Ascending aorta (tissue), 2 donors: ENCODE data around the gene LNPEP. TPM values are rescaled to one million over a fixed set of nuclear protein-coding genes. Genes with fewer than 3 reads are reported as not detected.

ENCODE experiments used
- DNase-seq, 2 donors: peaks; one replicate each; pipeline ENCODE4 v3.0.0-alpha.2; 2019; ENCODE audit warnings: low spot score in 2 of 2
- H3K27ac ChIP-seq, 2 donors: fragments of 200-600 bp; sonication (generic); one replicate each; pipeline ENCODE4 v1.5.1; 2016 to 2017; ENCODE audit warnings: mild to moderate bottlenecking in 1 of 2
- H3K27me3 ChIP-seq: fragments of 200-600 bp; sonication (generic); one replicate; pipeline ENCODE4 v1.5.1; 2017
- H3K36me3 ChIP-seq, 2 donors: fragments of 200-600 bp; sonication (generic); one replicate each; pipeline ENCODE4 v1.5.1; 2016
- H3K4me1 ChIP-seq, 2 donors: fragments of 200-600 bp; sonication (generic); one replicate each; pipeline ENCODE4 v1.5.1; 2016 to 2017; ENCODE audit warnings: mild to moderate bottlenecking in 1 of 2
- H3K4me3 ChIP-seq, 2 donors: fragments of 200-600 bp; sonication (generic); one replicate each; pipeline ENCODE4 v1.5.1; 2016 to 2017; ENCODE audit warnings: mild to moderate bottlenecking in 1 of 2
- H3K9me3 ChIP-seq, 2 donors: fragments of 200-600 bp; sonication (generic); one replicate each; pipeline ENCODE4 v1.5.1; 2016
- CTCF ChIP-seq, 3 experiments: fragments of 200-600 bp in 2 of 3; fragments of 450-650 bp in 1 of 3; sonication (generic) in 2 of 3; IDR thresholded peaks; one replicate each; pipeline ENCODE4 v1.5.1; 2016 to 2019; ENCODE audit warnings: antibody characterized with exemption in 3 of 3, mild to moderate bottlenecking in 1 of 3, moderate library complexity in 1 of 3
- intact Hi-C: fragments of 100-400 bp; cut with DNase I; formaldehyde crosslinking; loops from one replicate; pipeline ENCODE4 v1.15.1; 2023
- total RNA-seq: library from RNA; depleted of rRNA; stranded (reverse); fragments of >200 nt; gene quantifications from one replicate; pipeline ENCODE4 v1.1.0, GENCODE V29; 2016

LNPEP gene
- total RNA-seq, 1 donor from 2014 or later = 35.3 TPM

- TF ChIP-seq CTCF (IDR thresholded peaks at IDR 0.05) = no peak
These were observed 127.4 kb downstream of the LNPEP start for GRCh38 chr5:97063251-97063650.

DNA sequence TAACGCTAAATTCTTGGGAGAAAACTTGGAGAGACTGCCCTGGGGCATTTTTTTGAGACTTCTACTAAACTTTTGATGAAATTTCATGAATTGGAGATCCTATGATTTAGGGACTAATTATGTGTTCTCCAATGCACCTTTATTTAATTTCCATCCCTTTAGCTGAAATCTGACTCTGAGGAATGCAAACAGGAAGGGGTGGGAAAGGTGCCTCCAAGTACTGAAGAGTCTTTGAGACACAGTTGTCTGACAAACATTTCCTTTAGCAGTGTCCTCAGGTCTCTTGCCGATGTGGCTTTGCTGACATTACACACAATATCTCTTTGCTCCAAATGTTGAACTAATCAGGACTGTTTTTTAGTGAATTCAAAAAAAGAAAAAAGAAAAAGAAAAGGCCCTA, 129.6 kb downstream of the LNPEP start:
- intact Hi-C loops = no loop called here
- DNase-seq = no peak
- Histone ChIP-seq H3K4me1 (no peaks in the 10 kb centered on the region), H3K27me3 (no peaks in the 10 kb centered on the region), H3K4me3 (no peak overlapping the region), H3K36me3 (no peaks in the 10 kb centered on the region), H3K27ac (no peak overlapping the region), H3K9me3 (no peaks in the 10 kb centered on the region)
- TF ChIP-seq CTCF (IDR thresholded peaks at IDR 0.05) = no peak

More at GRCh38 chr5:97063251-97063650, 127.4 kb downstream of the LNPEP start:
- intact Hi-C loops = no loop called here
- H3K4me1 ChIP-seq = no peaks in the 10 kb centered on the region
- H3K36me3 ChIP-seq = no peaks in the 10 kb centered on the region
- no peak overlapping the region for H3K4me3 ChIP-seq
- no peak overlapping the region for H3K27ac ChIP-seq
- H3K9me3 ChIP-seq = no peaks in the 10 kb centered on the region
- no peak for DNase-seq
- H3K27me3 ChIP-seq = no peaks in the 10 kb centered on the region

DNA sequence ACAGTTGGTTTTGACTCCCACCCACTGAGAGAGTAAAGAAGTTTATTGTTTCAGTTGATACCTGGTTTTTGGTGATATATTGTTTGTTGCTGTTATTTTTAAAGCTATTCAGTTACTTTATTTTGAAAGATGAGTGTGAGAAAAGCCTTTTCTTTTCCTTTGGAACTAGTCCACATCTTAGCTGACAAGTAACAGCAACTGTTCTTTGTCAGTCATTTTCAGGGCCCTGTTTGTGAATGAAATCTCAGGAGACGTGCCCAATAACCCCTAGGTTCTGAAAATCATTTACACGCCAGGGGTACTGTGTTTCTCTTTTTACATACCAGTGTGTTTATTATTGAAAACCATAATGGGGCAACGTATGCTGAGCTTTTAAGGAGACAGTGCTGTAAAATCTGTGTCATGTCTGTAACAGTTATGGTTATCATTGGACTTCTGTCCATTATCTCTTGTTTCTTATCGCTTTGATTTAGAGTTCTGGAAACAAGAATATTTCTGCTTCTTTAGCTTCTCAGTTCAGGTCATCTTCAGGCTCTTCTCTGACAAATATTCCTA, 131.5 kb downstream of the LNPEP start:
- H3K27ac ChIP-seq = no peak overlapping the region
- no peaks in the 10 kb centered on the region for H3K4me1 ChIP-seq
- intact Hi-C loops = no loop called here
- H3K9me3 ChIP-seq = no peaks in the 10 kb centered on the region
- H3K36me3 ChIP-seq = no peaks in the 10 kb centered on the region
- TF ChIP-seq CTCF (IDR thresholded peaks at IDR 0.05) = no peak
- H3K4me3 ChIP-seq = no peak overlapping the region
- H3K27me3 ChIP-seq = no peaks in the 10 kb centered on the region
- DNase-seq = no peak

DNA sequence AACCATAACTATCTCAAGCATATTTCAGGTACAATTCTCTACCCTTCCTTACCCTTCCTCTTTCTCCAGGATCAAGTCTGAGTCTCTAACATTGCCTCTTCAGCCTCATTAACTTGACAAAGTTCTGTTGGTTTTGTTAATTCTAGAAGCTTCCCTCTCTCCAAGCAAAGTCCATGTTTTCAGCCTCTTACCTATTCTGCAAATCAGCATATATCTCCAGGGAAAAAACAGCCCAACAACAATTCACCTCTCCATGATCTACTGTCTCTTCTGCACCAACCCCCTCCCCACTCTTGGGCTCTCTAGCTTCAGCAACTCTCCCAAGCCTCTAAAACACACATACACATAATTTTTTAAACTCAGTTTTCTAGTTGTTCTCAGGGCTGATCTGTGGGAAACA, 134.4 kb downstream of the LNPEP start:
- no peak for TF ChIP-seq CTCF (IDR thresholded peaks at IDR 0.05)
- no peaks in the 10 kb centered on the region for H3K9me3 ChIP-seq
- no peaks in the 10 kb centered on the region for H3K4me1 ChIP-seq
- no peak overlapping the region for H3K4me3 ChIP-seq
- no peak for DNase-seq
- H3K36me3 ChIP-seq = no peaks in the 10 kb centered on the region
- no peaks in the 10 kb centered on the region for H3K27me3 ChIP-seq
- no peak overlapping the region for H3K27ac ChIP-seq
- intact Hi-C loops = no loop called here

GRCh38 chr5:97071101-97071500, 135.2 kb downstream of the LNPEP start:
- Histone ChIP-seq H3K9me3 (no peaks in the 10 kb centered on the region), H3K36me3 (no peaks in the 10 kb centered on the region), H3K27ac (no peak overlapping the region), H3K4me1 (no peaks in the 10 kb centered on the region), H3K27me3 (no peaks in the 10 kb centered on the region), H3K4me3 (no peak overlapping the region)
- intact Hi-C loops = no loop called here
- TF ChIP-seq CTCF (IDR thresholded peaks at IDR 0.05) = no peak
- no peak for DNase-seq

DNA sequence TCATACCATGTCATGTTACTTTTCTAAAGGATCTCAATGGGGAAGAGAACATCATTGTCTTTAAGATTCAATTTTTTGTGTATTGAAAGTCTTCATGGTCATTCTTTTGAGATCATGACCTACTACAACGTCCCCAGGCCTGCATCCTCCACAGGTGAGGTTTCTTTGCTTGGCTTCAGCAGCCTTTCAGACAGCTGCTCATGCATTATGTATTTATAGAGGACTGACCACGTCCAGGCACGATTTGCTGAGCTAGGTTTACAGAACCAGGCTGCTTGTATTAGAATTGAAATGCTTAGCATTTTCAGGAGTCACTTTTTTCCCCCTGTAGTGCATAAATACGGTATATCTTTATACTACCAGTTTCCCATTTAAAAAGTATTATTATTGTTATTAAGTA, 136.1 kb downstream of the LNPEP start:
- Histone ChIP-seq H3K27ac (no peak overlapping the region), H3K27me3 (no peaks in the 10 kb centered on the region), H3K4me3 (no peak overlapping the region), H3K4me1 (no peaks in the 10 kb centered on the region), H3K36me3 (no peaks in the 10 kb centered on the region), H3K9me3 (no peaks in the 10 kb centered on the region)
- DNase-seq = no peak
- intact Hi-C loops = no loop called here
- TF ChIP-seq CTCF (IDR thresholded peaks at IDR 0.05) = no peak
